OCI-LY1 (cell line): ENCODE results near the gene NUTM2A.
"Not testable (repeated sequence)": the region's sequence is repeated elsewhere in the genome, so short reads cannot be mapped to it uniquely, and the experiment has no call there.

Experiments used
- CTCF ChIP-seq: fragments of 200-600 bp; sonication (generic), shearing (Covaris generic); IDR thresholded peaks from 2 replicates; pipeline ENCODE4 v1.5.1; 2017; ENCODE audit warnings: mild to moderate bottlenecking, antibody characterized with exemption, low read length, moderate library complexity, mixed read lengths
- EZH2 ChIP-seq: fragments of 200-600 bp; sonication (generic), shearing (Covaris generic); IDR thresholded peaks from 2 replicates; pipeline ENCODE4 v1.8.0; 2017; ENCODE audit warnings: borderline replicate concordance, mixed run types, mild to moderate bottlenecking, antibody characterized with exemption, low read length, moderate library complexity, mixed read lengths

- not testable (repeated sequence) for TF ChIP-seq CTCF, EZH2
These were observed 47.7 kb upstream of the NUTM2A start for GRCh38 chr10:87177587-87177986.
